Esophagus muscularis mucosa (tissue), 4 donors: ENCODE data around the gene DHRS12. TPM values are rescaled to one million over a fixed set of nuclear protein-coding genes. Genes with fewer than 3 reads are reported as not detected.

Experiments
- DNase-seq: peaks from one replicate; pipeline ENCODE4 v3.0.0-alpha.2; 2017; ENCODE audit errors: extremely low spot score
- H3K27ac ChIP-seq, 4 donors: fragments of 200-600 bp; sonication (generic); replicated peaks in 1 of 4; 1 replicate in 3 of 4; 2 replicates in 1 of 4; pipeline ENCODE4 v1.5.1; 2016 to 2019; ENCODE audit warnings: mild to moderate bottlenecking in 1 of 4
- H3K27me3 ChIP-seq, 4 donors: fragments of 200-600 bp; sonication (generic); one replicate each; pipeline versions ENCODE4 v1.5.1 to v1.6.0; 2016 to 2019
- H3K36me3 ChIP-seq, 4 donors: fragments of 200-600 bp; sonication (generic); one replicate each; pipeline ENCODE4 v1.5.1; 2016 to 2019
- H3K4me1 ChIP-seq, 4 donors: fragments of 200-600 bp; sonication (generic); one replicate each; pipeline ENCODE4 v1.5.1; 2016 to 2019
- H3K4me3 ChIP-seq, 4 donors: fragments of 200-600 bp; sonication (generic); 1 replicate in 2 of 4; 2 replicates in 2 of 4; pipeline ENCODE4 v1.5.1; 2016 to 2019; ENCODE audit warnings: mild to moderate bottlenecking in 4 of 4, moderate library complexity in 1 of 4
- H3K9me3 ChIP-seq, 4 donors: fragments of 200-600 bp; sonication (generic); 1 replicate in 3 of 4; 2 replicates in 1 of 4; pipeline ENCODE4 v1.5.1; 2016 to 2019
- CTCF ChIP-seq, 3 experiments: fragments of 200-600 bp in 2 of 3; fragments of 450-650 bp in 1 of 3; sonication (generic) in 2 of 3; IDR thresholded peaks; one replicate each; pipeline ENCODE4 v1.5.1; 2017 to 2019; ENCODE audit warnings: antibody characterized with exemption in 3 of 3, mild to moderate bottlenecking in 2 of 3, moderate library complexity in 1 of 3
- EP300 ChIP-seq: sonication (generic); formaldehyde crosslinking; IDR thresholded peaks from one replicate; pipeline ENCODE4 v1.6.1; 2017; ENCODE audit warnings: antibody characterized with exemption
- POLR2A ChIP-seq: fragments of 450-650 bp; IDR thresholded peaks from one replicate; pipeline ENCODE4 v1.6.1; 2017; ENCODE audit warnings: antibody characterized with exemption, moderate library complexity, mild to moderate bottlenecking, low read depth
- POLR2AphosphoS5 ChIP-seq, 2 donors: sonication (generic); formaldehyde crosslinking; IDR thresholded peaks; one replicate each; pipeline ENCODE4 v1.6.1; 2017; ENCODE audit warnings: antibody characterized with exemption in 2 of 2
- WGBS: methylation state at CpG from one replicate; pipeline ENCODE4 v1.1.5; 2018; 5-methylcytosine and 5-hydroxymethylcytosine counted together
- intact Hi-C: fragments of 100-400 bp; cut with DNase I; formaldehyde crosslinking; loops from one replicate; pipeline ENCODE4 v1.15.1; 2023
- total RNA-seq, 4 donors: library from RNA; depleted of rRNA; stranded (reverse); fragments of >200 nt; gene quantifications; one replicate each; pipeline versions ENCODE4 v1.1.0 to v1.2.1, GENCODE V29; 2016

The DHRS12 gene
- total RNA-seq, 4 donors from 2014 or later = 10.3 to 18.6 (median 14.9) TPM

- Histone ChIP-seq H3K36me3 (peaks cover 0 to 11% (median 0%) of the 10 kb centered on the region in 4 donors), H3K9me3 (no peaks in the 10 kb centered on the region), H3K4me1 (peaks cover 18 to 22% (median 20%) of the 10 kb centered on the region in 4 donors), H3K27ac (no peak overlapping the region), H3K4me3 (no peak overlapping the region), H3K27me3 (no peaks in the 10 kb centered on the region)
- WGBS = 93% methylated on average over 9 of the region's 9 CpGs
- TF ChIP-seq POLR2AphosphoS5 (IDR thresholded peaks at IDR 0.05) = no peak
- no peak for TF ChIP-seq EP300
- no peak for TF ChIP-seq CTCF (IDR thresholded peaks at IDR 0.05)
- no peak for TF ChIP-seq POLR2A
- intact Hi-C loops = no loop called here
- DNase-seq = no peak
These were observed 20.4 kb downstream of the DHRS12 start for GRCh38 chr13:51783428-51784094.

DNA sequence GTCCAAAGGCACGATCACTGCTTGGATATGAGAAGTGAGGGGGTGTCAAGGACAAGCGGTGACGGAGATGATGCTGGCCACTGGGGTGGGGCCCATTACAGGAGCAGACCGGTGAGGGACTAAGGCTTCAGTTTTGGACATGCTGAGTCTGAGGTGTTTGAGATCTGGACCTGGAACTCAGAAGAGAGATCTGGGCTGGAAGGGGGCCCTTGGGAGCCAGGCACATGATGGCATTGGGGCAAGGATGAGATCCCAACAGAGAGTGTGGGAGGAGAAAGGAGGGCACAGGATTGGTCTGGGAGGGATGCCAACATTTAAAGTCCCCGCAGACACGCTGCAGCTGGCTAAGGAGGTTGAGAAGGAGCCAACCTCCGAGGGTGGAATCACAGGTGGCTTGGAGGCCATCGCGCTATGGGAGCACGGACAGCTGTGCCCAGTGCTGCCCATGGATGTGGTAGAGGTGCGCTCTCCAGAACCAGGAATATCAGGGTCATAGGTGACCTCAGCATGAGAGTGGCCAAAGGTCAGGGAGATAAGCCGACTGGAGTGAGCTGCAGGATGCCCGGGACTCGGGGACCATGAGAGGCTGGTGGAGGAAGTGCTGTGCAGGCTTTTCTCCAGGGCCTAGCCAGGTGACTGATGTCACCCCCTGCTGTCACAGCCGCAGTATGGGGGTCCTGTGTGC lies 21.8 kb downstream of the DHRS12 start:
- Histone ChIP-seq H3K27me3 (no peaks in the 10 kb centered on the region), H3K36me3 (peaks cover 0 to 7% (median 0%) of the 10 kb centered on the region in 4 donors), H3K9me3 (no peaks in the 10 kb centered on the region), H3K4me3 (no peak overlapping the region), H3K27ac (no peak overlapping the region), H3K4me1 (peaks cover 15 to 19% (median 18%) of the 10 kb centered on the region in 4 donors)
- 84% methylated on average over 15 of the region's 15 CpGs for WGBS
- DNase-seq = no peak
- no peak for TF ChIP-seq EP300
- TF ChIP-seq POLR2AphosphoS5 (IDR thresholded peaks at IDR 0.05) = no peak
- TF ChIP-seq POLR2A = no peak
- intact Hi-C loops = no loop called here

- 86% methylated on average over 15 of the region's 15 CpGs for WGBS
- intact Hi-C loops = no loop called here
These were observed 22.5 kb downstream of the DHRS12 start for GRCh38 chr13:51781246-51782022.

DNA sequence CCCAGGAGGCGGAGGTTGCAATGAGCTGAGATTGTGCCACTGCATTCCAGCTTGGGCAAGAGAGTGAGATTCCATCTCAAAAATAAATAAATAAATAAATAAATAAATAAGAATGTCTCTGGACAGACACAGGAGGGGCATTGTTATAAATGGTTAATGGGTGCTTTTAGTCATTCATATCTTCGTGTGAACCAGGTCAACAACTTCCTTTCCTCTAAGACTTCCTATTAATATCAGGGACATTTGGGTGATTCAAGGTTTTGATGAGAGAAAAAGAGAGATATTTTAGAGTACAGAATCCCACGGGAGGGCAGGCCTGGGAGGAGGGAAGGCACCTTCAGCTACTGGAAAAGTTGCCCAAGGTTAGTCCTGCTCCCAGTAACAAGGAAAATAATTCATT lies 23.9 kb downstream of the DHRS12 start:
- no peaks in the 10 kb centered on the region for H3K9me3 ChIP-seq
- TF ChIP-seq POLR2AphosphoS5 (IDR thresholded peaks at IDR 0.05) (no peak), CTCF (IDR thresholded peaks at IDR 0.05) (no peak), POLR2A (no peak), EP300 (no peak)
- H3K27ac ChIP-seq = no peak overlapping the region
- no peak for DNase-seq
- 81% methylated on average over 3 of the region's 3 CpGs for WGBS
- H3K4me1 ChIP-seq = no peaks in the 10 kb centered on the region
- intact Hi-C loops = no loop called here
- no peaks in the 10 kb centered on the region for H3K27me3 ChIP-seq
- H3K36me3 ChIP-seq = peaks cover 0 to 7% (median 0%) of the 10 kb centered on the region in 4 donors
- H3K4me3 ChIP-seq = no peak overlapping the region

More at GRCh38 chr13:51781246-51782022, 22.5 kb downstream of the DHRS12 start:
- Histone ChIP-seq H3K27ac (no peak overlapping the region), H3K4me3 (no peak overlapping the region), H3K4me1 (peaks cover 8 to 12% (median 11%) of the 10 kb centered on the region in 4 donors), H3K9me3 (no peaks in the 10 kb centered on the region), H3K36me3 (peaks cover 0 to 7% (median 0%) of the 10 kb centered on the region in 4 donors), H3K27me3 (no peaks in the 10 kb centered on the region)
- TF ChIP-seq POLR2A (no peak), POLR2AphosphoS5 (IDR thresholded peaks at IDR 0.05) (no peak), CTCF (IDR thresholded peaks at IDR 0.05) (no peak), EP300 (no peak)
- no peak for DNase-seq

- intact Hi-C loops = no loop called here
- 76% methylated on average over 11 of the region's 11 CpGs for WGBS
- Histone ChIP-seq H3K4me3 (no peak overlapping the region), H3K27ac (no peak overlapping the region), H3K36me3 (peaks cover 0 to 13% (median 3%) of the 10 kb centered on the region in 4 donors), H3K4me1 (no peaks in the 10 kb centered on the region), H3K9me3 (no peaks in the 10 kb centered on the region), H3K27me3 (no peaks in the 10 kb centered on the region)
- DNase-seq = no peak
- TF ChIP-seq EP300 = no peak
- no peak for TF ChIP-seq POLR2AphosphoS5 (IDR thresholded peaks at IDR 0.05)
- no peak for TF ChIP-seq CTCF (IDR thresholded peaks at IDR 0.05)
- no peak for TF ChIP-seq POLR2A
These were observed 25.6 kb downstream of the DHRS12 start for GRCh38 chr13:51778392-51778791.
